IPS DF 4.7 (cell line): ENCODE results near the gene PRKN.

ENCODE experiments used
- DNase-seq: peaks from one replicate; pipeline ENCODE4 v3.0.0-alpha.2; 2013; ENCODE audit warnings: low spot score; ENCODE audit errors: extremely low read depth

The PRKN gene

DNA sequence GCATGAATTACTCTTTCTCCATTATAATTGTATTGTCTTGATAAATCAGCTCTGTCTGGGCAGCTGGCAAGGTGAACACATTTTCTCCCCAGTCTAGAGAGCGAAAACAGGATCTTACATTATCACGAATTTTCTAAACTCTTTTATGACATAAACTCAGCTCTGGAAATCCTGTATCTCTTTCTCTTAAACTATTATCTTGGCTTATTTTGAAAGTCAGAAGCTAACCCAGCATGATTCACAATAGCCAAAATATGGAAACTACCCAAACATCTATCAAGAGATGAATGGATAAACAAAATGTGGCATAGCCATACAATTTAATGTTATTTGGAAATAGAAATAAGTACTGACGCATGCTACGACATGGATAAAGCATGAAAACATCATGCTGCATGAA is 1427.8 kb downstream of the PRKN start:
- no peak for DNase-seq
